Activated CD8-positive, alpha-beta T cell treated with anti-CD3 and anti-CD28 coated beads, Interleukin-2, amount 10 ng/mL, durations not matched to agents 7 days and 5 days (primary cell): ENCODE measurements around the gene PDE8B. TPM values are rescaled to one million over a fixed set of nuclear protein-coding genes. Genes with fewer than 3 reads are reported as not detected.

ENCODE experiments used
- ATAC-seq: fragments of 150-1000 bp; cut with Tn5 transposase; one replicate; pipeline ENCODE4 v1.10.0; 2021; ENCODE audit warnings: moderate library complexity
- CTCF ChIA-PET: fragments of 350-600 bp; sonication (Branson Sonifier 250); formaldehyde crosslinking; loops from one replicate; lab custom pipeline; 2021; ENCODE audit warnings: antibody characterized with exemption; lab: Charles Lee
- POLR2A ChIA-PET: fragments of 350-600 bp; sonication (Branson Sonifier 250); formaldehyde crosslinking; loops from one replicate; lab custom pipeline; 2021; ENCODE audit warnings: antibody characterized with exemption; lab: Charles Lee
- DNase-seq: peaks from one replicate; pipeline ENCODE4 v3.0.0-alpha.2; 2020
- H3K27ac Mint-ChIP-seq: one replicate; pipeline ENCODE4 v1.8.0; 2021; ENCODE audit warnings: mild to moderate bottlenecking, mixed read lengths
- H3K27me3 Mint-ChIP-seq: one replicate; pipeline ENCODE4 v1.8.0; 2021; ENCODE audit warnings: low read depth, mixed read lengths
- H3K36me3 Mint-ChIP-seq: one replicate; pipeline ENCODE4 v1.8.0; 2021; ENCODE audit warnings: low read depth, mixed read lengths
- H3K4me1 Mint-ChIP-seq: one replicate; pipeline ENCODE4 v1.8.0; 2021; ENCODE audit warnings: low read depth, mixed read lengths
- H3K4me3 Mint-ChIP-seq: one replicate; pipeline ENCODE4 v1.8.0; 2021; ENCODE audit warnings: mild to moderate bottlenecking, mixed read lengths
- H3K9me3 Mint-ChIP-seq: one replicate; pipeline ENCODE4 v1.8.0; 2022; ENCODE audit warnings: mixed read lengths; ENCODE audit not compliant: insufficient read depth
- total RNA-seq, 2 experiments: library from RNA; stranded (reverse); gene quantifications; one replicate each; pipeline ENCODE4 v1.2.3, GENCODE V29; 2021

PDE8B gene
- total RNA-seq, 2 experiments from 2014 or later = not detected

- no peak for DNase-seq
- no peak for ATAC-seq
- Mint-ChIP-seq H3K4me3 (no peak overlapping the region), H3K36me3 (no peaks in the 10 kb centered on the region), H3K9me3 (no peaks in the 10 kb centered on the region), H3K27me3 (peaks cover 13% of the 10 kb centered on the region), H3K27ac (no peak overlapping the region), H3K4me1 (no peaks in the 10 kb centered on the region)
- CTCF ChIA-PET = interaction anchor here (1.1 to 1.5 kb wide), 3 partner anchors 93 to 174 kb away, joined by 3 to 4 read pairs (median 3); no protein-coding TSS in a partner anchor
- POLR2A ChIA-PET = no interaction called here
These were observed 108.8 kb downstream of the PDE8B start for GRCh38 chr5:77319117-77319804.

GRCh38 chr5:77321793-77322394, 111.4 kb downstream of the PDE8B start:
- H3K4me1 Mint-ChIP-seq = no peaks in the 10 kb centered on the region
- H3K36me3 Mint-ChIP-seq = no peaks in the 10 kb centered on the region
- no peak for DNase-seq
- POLR2A ChIA-PET = no interaction called here
- H3K27ac Mint-ChIP-seq = no peak overlapping the region
- no peak for ATAC-seq
- no peak overlapping the region for H3K4me3 Mint-ChIP-seq
- CTCF ChIA-PET = no interaction called here
- peaks cover 12% of the 10 kb centered on the region for H3K27me3 Mint-ChIP-seq
- no peaks in the 10 kb centered on the region for H3K9me3 Mint-ChIP-seq

- peaks cover 10% of the 10 kb centered on the region for H3K27me3 Mint-ChIP-seq
- no peak overlapping the region for H3K4me3 Mint-ChIP-seq
- no peaks in the 10 kb centered on the region for H3K9me3 Mint-ChIP-seq
- no peak overlapping the region for H3K27ac Mint-ChIP-seq
- no peaks in the 10 kb centered on the region for H3K36me3 Mint-ChIP-seq
- ATAC-seq = no peak
- ChIA-PET POLR2A (no interaction called here), CTCF (interaction anchor here (3.7 kb wide), 1 partner anchor 12 kb away, joined by 15 read pairs; no protein-coding TSS in a partner anchor)
- H3K4me1 Mint-ChIP-seq = peaks cover under 1% of the 10 kb centered on the region
- no peak for DNase-seq
These were observed 111.9 kb downstream of the PDE8B start for GRCh38 chr5:77322406-77322805.

- Mint-ChIP-seq H3K4me1 (peaks cover 27% of the 10 kb centered on the region), H3K9me3 (no peaks in the 10 kb centered on the region), H3K36me3 (no peaks in the 10 kb centered on the region), H3K4me3 (no peak overlapping the region), H3K27ac (no peak overlapping the region), H3K27me3 (no peaks in the 10 kb centered on the region)
- no peak for DNase-seq
- CTCF ChIA-PET = interaction anchor here (0.9 to 3.7 kb wide), 2 partner anchors 8 to 181 kb away, joined by 3 to 15 read pairs; no protein-coding TSS in a partner anchor
- POLR2A ChIA-PET = no interaction called here
- no peak for ATAC-seq
These were observed 115.6 kb downstream of the PDE8B start for GRCh38 chr5:77325921-77326541.

- Mint-ChIP-seq H3K27ac (no peak overlapping the region), H3K36me3 (no peaks in the 10 kb centered on the region), H3K9me3 (no peaks in the 10 kb centered on the region), H3K27me3 (peaks cover 5% of the 10 kb centered on the region), H3K4me3 (no peak overlapping the region), H3K4me1 (peaks cover 27% of the 10 kb centered on the region)
- ChIA-PET CTCF (no interaction called here), POLR2A (no interaction called here)
- ATAC-seq (no peak), DNase-seq (no peak)
These were observed 116.7 kb downstream of the PDE8B start for GRCh38 chr5:77326986-77327734.

GRCh38 chr5:77328930-77329647, 118.6 kb downstream of the PDE8B start:
- DNase-seq = no peak
- ChIA-PET POLR2A (no interaction called here), CTCF (interaction anchor here (0.7 kb wide), 1 partner anchor 555 kb away, joined by 3 read pairs; no protein-coding TSS in a partner anchor)
- peak; percentile 71 for ATAC-seq
- peaks cover 7% of the 10 kb centered on the region for H3K27me3 Mint-ChIP-seq
- H3K4me3 Mint-ChIP-seq = no peak overlapping the region
- no peaks in the 10 kb centered on the region for H3K36me3 Mint-ChIP-seq
- peaks cover 27% of the 10 kb centered on the region for H3K4me1 Mint-ChIP-seq
- peak overlapping the region; percentile 57 for H3K27ac Mint-ChIP-seq
- H3K9me3 Mint-ChIP-seq = no peaks in the 10 kb centered on the region

GRCh38 chr5:77329664-77330430, 119.4 kb downstream of the PDE8B start:
- Mint-ChIP-seq H3K27me3 (peaks cover 7% of the 10 kb centered on the region), H3K36me3 (no peaks in the 10 kb centered on the region), H3K9me3 (no peaks in the 10 kb centered on the region), H3K27ac (peak overlapping the region; percentile 57), H3K4me3 (no peak overlapping the region), H3K4me1 (peaks cover 27% of the 10 kb centered on the region)
- ChIA-PET POLR2A (no interaction called here), CTCF (interaction anchor here (0.9 kb wide), 1 partner anchor 25 kb away, joined by 3 read pairs; no protein-coding TSS in a partner anchor)
- no peak for DNase-seq
- no peak for ATAC-seq

GRCh38 chr5:77333036-77333435, 122.6 kb downstream of the PDE8B start:
- DNase-seq (no peak), ATAC-seq (no peak)
- CTCF ChIA-PET = interaction anchor here (3.0 kb wide), 1 partner anchor 9 kb away, joined by 15 read pairs; no protein-coding TSS in a partner anchor
- Mint-ChIP-seq H3K9me3 (no peaks in the 10 kb centered on the region), H3K4me1 (peaks cover 21% of the 10 kb centered on the region), H3K27ac (no peak overlapping the region), H3K36me3 (no peaks in the 10 kb centered on the region), H3K27me3 (peaks cover 10% of the 10 kb centered on the region), H3K4me3 (no peak overlapping the region)
- POLR2A ChIA-PET = no interaction called here

- ChIA-PET POLR2A (no interaction called here), CTCF (interaction anchor here (1.2 to 3.0 kb wide), 2 partner anchors 9 to 18 kb away, joined by 3 to 15 read pairs; no protein-coding TSS in a partner anchor)
- ATAC-seq = no peak
These were observed 123.1 kb downstream of the PDE8B start for GRCh38 chr5:77333451-77334123.

GRCh38 chr5:77337246-77337645, 126.8 kb downstream of the PDE8B start:
- Mint-ChIP-seq H3K27ac (no peak overlapping the region), H3K27me3 (peaks cover 10% of the 10 kb centered on the region), H3K4me3 (no peak overlapping the region), H3K36me3 (no peaks in the 10 kb centered on the region), H3K9me3 (no peaks in the 10 kb centered on the region), H3K4me1 (no peaks in the 10 kb centered on the region)
- no peak for ATAC-seq
- no peak for DNase-seq
- ChIA-PET CTCF (no interaction called here), POLR2A (no interaction called here)

More at GRCh38 chr5:77333451-77334123, 123.1 kb downstream of the PDE8B start:
- no peak overlapping the region for H3K27ac Mint-ChIP-seq
- no peaks in the 10 kb centered on the region for H3K9me3 Mint-ChIP-seq
- H3K36me3 Mint-ChIP-seq = no peaks in the 10 kb centered on the region
- peaks cover 16% of the 10 kb centered on the region for H3K4me1 Mint-ChIP-seq
- peaks cover 10% of the 10 kb centered on the region for H3K27me3 Mint-ChIP-seq
- no peak for DNase-seq
- no peak overlapping the region for H3K4me3 Mint-ChIP-seq
